HepG2 (cell line): ENCODE data around the gene CISH. TPM values are rescaled to one million over a fixed set of nuclear protein-coding genes. Genes with fewer than 3 reads are reported as not detected.

Experiments used
- CAMTA2 ChIP-seq: sonication (generic); formaldehyde crosslinking; IDR thresholded peaks from 2 replicates; pipeline ENCODE4 v1.4.0; 2020; ENCODE audit warnings: mild to moderate bottlenecking, missing genetic modification reagents, borderline replicate concordance
- CCDC6 ChIP-seq: sonication (generic); formaldehyde crosslinking; IDR thresholded peaks from 2 replicates; pipeline ENCODE4 v1.8.1; 2022; ENCODE audit warnings: mild to moderate bottlenecking, missing genetic modification reagents, moderate library complexity
- HNF4G ChIP-seq, 2 experiments: sonication (generic) in 1 of 2; formaldehyde crosslinking in 1 of 2; IDR thresholded peaks; 2 replicates each; pipeline versions ENCODE4 v1.4.0 to v1.6.1; 2011 to 2020; ENCODE audit warnings: borderline replicate concordance in 2 of 2, low read depth in 2 of 2, mild to moderate bottlenecking in 2 of 2, low read length in 1 of 2, missing genetic modification reagents in 1 of 2, moderate library complexity in 1 of 2
- HOXA7 ChIP-seq: sonication (generic); formaldehyde crosslinking; IDR thresholded peaks from 2 replicates; pipeline ENCODE4 v1.8.1; 2022; ENCODE audit warnings: mild to moderate bottlenecking, missing genetic modification reagents, moderate library complexity
- ISX ChIP-seq: sonication (generic); formaldehyde crosslinking; conservative IDR thresholded peaks from 2 replicates; pipeline ENCODE4 v1.5.0; 2020; ENCODE audit warnings: missing genetic modification reagents
- KLF16 ChIP-seq, 2 experiments: sonication (generic) in 1 of 2; formaldehyde crosslinking in 1 of 2; IDR thresholded peaks; 2 replicates each; pipeline versions ENCODE4 v1.6.1 to v1.8.0; 2016 to 2023; ENCODE audit warnings: missing genetic modification reagents in 2 of 2, missing compliant biosample characterization in 1 of 2
- MAF1 ChIP-seq: sonication (generic); formaldehyde crosslinking; IDR thresholded peaks from 2 replicates; pipeline ENCODE4 v1.5.0; 2020; ENCODE audit warnings: missing genetic modification reagents, borderline replicate concordance
- MATR3 ChIP-seq: sonication (generic); formaldehyde crosslinking; IDR thresholded peaks from 2 replicates; pipeline ENCODE4 v1.4.0; 2020; ENCODE audit warnings: missing genetic modification reagents
- RFX5 ChIP-seq: IDR thresholded peaks from 2 replicates; pipeline ENCODE4 v1.6.1; 2011; ENCODE audit warnings: low read depth, low read length, improper control_type of control experiment
- SNAPC5 ChIP-seq: sonication (generic); formaldehyde crosslinking; IDR thresholded peaks from 2 replicates; pipeline ENCODE4 v1.8.1; 2023; ENCODE audit warnings: mild to moderate bottlenecking, missing genetic modification reagents, borderline replicate concordance
- SP5 ChIP-seq: IDR thresholded peaks from 2 replicates; pipeline ENCODE4 v1.6.1; 2016; ENCODE audit warnings: low read depth, borderline replicate concordance
- SSRP1 ChIP-seq: IDR thresholded peaks from 2 replicates; pipeline ENCODE4 v1.6.1; 2016; ENCODE audit warnings: control low read depth
- STAG1 ChIP-seq: sonication (generic); formaldehyde crosslinking; IDR thresholded peaks from 2 replicates; pipeline ENCODE4 v1.4.0; 2020; ENCODE audit warnings: missing genetic modification reagents
- ZBED4 ChIP-seq: sonication (generic); formaldehyde crosslinking; IDR thresholded peaks from 2 replicates; pipeline ENCODE4 v1.4.0; 2020; ENCODE audit warnings: missing genetic modification reagents, borderline replicate concordance
- ZNF264 ChIP-seq: sonication (generic); formaldehyde crosslinking; IDR thresholded peaks from 2 replicates; pipeline ENCODE4 v1.4.0; 2020; ENCODE audit warnings: missing genetic modification reagents
- ZNF329 ChIP-seq: sonication (generic); formaldehyde crosslinking; IDR thresholded peaks from 2 replicates; pipeline ENCODE4 v1.9.0; 2021; ENCODE audit warnings: low read depth, mild to moderate bottlenecking, missing genetic modification reagents
- ZNF383 ChIP-seq: sonication (generic); formaldehyde crosslinking; IDR thresholded peaks from 2 replicates; pipeline ENCODE4 v1.4.0; 2020; ENCODE audit warnings: missing genetic modification reagents, mild to moderate bottlenecking, borderline replicate concordance
- ZNF740 ChIP-seq: sonication (generic); formaldehyde crosslinking; IDR thresholded peaks from 2 replicates; pipeline ENCODE4 v1.4.0; 2020; ENCODE audit warnings: missing genetic modification reagents
- ZNF780A ChIP-seq: sonication (generic); formaldehyde crosslinking; IDR thresholded peaks from 2 replicates; pipeline ENCODE4 v1.8.0; 2022; ENCODE audit warnings: mild to moderate bottlenecking, missing genetic modification reagents, moderate library complexity
- ZSCAN22 ChIP-seq: sonication (generic); formaldehyde crosslinking; IDR thresholded peaks from 2 replicates; pipeline ENCODE4 v1.4.0; 2020; ENCODE audit warnings: mild to moderate bottlenecking, missing genetic modification reagents
- polyA plus RNA-seq, 8 experiments: library from polyadenylated mRNA; depleted of rRNA in 3 of 8; stranded (reverse) in 7 of 8; unstranded in 1 of 8; fragments of >200 nt; fragmentation: Illumina TruSeq in 4 of 8; extraction: Trizol in 4 of 8; gene quantifications; 2 replicates each; pipeline versions ENCODE4 v1.2.1 to v1.2.3, GENCODE V29; 2011 to 2016; ENCODE audit warnings: low read depth in 4 of 8, missing spikeins in 1 of 8, mixed read lengths in 1 of 8; ENCODE audit not compliant: insufficient read depth in 1 of 8
- total RNA-seq, 5 experiments: library from RNA; depleted of rRNA; stranded (reverse); fragments of >200 nt; fragmentation: Illumina TruSeq; extraction: Trizol; gene quantifications; 2 replicates each; pipeline ENCODE4 v1.2.3, GENCODE V29; 2016; ENCODE audit warnings: low read depth in 1 of 5
- TF ChIP-seq, protein P1 (sequence below): sonication (generic); formaldehyde crosslinking; conservative IDR thresholded peaks from 2 replicates; pipeline ENCODE4 v1.4.0; 2020; ENCODE audit warnings: missing genetic modification reagents
- TF ChIP-seq, protein P2 (sequence below): sonication (generic); formaldehyde crosslinking; IDR thresholded peaks from 2 replicates; pipeline ENCODE4 v1.8.1; 2023; ENCODE audit warnings: mild to moderate bottlenecking, inconsistent platforms, moderate library complexity, missing genetic modification reagents, borderline replicate concordance

CISH gene
- total and polyA plus RNA-seq, 2 of the 13 experiments (the other 11 are each of a cell fraction or from before 2014, with no cell fraction given) = 0.91 to 1.5 TPM

GRCh38 chr3:50600841-50601591 lies 10.6 kb downstream of the CISH start (continued):
- TF ChIP-seq ZNF740 (peak; percentile 86; the same call in 1 of the 2 replicates), MAF1 (CRISPR knock-in tag) (0 out of 2 replicates have a peak, but pooled peaks have one; percentile 39), SSRP1 (no peak; the same call in 1 of the 2 replicates), CCDC6 (CRISPR knock-in tag) (peak; percentile 28; the same call in 1 of the 2 replicates), ZNF780A (CRISPR knock-in tag) (peak; percentile 92; the same call in 1 of the 2 replicates), ZNF329 (CRISPR knock-in tag) (0 out of 2 replicates have a peak, but pooled peaks have one; percentile 22), ZNF264 (CRISPR knock-in tag) (peak; percentile 86; the same call in 1 of the 2 replicates), ISX (CRISPR knock-in tag) (no peak), ZNF383 (no peak), ZBED4 (CRISPR knock-in tag) (peak; percentile 51; the same call in 1 of the 2 replicates), KLF16 (CRISPR knock-in tag; IDR thresholded peaks at IDR 0.05) (peak in 1 of 2 experiments; percentile 83; a peak in 2 of 4 replicates), ZSCAN22 (CRISPR knock-in tag) (no peak), HNF4G (IDR thresholded peaks at IDR 0.05; ENCODE audit: borderline replicate concordance, low read depth, low read length) (peak; percentile 9; the same call in 1 of the 2 replicates), HNF4G (CRISPR knock-in tag; IDR thresholded peaks at IDR 0.05; ENCODE audit: borderline replicate concordance, low read depth) (peak; percentile 80; the same call in 1 of the 2 replicates), STAG1 (CRISPR knock-in tag) (0 out of 2 replicates have a peak, but pooled peaks have one; percentile 27), MATR3 (CRISPR knock-in tag) (no peak), SP5 (CRISPR knock-in tag) (peak; percentile 80), HOXA7 (CRISPR knock-in tag) (no peak), CAMTA2 (CRISPR knock-in tag) (no peak), SNAPC5 (0 out of 2 replicates have a peak, but pooled peaks have one; percentile 33), RFX5 (no peak)
- TF ChIP-seq, protein P1, sequence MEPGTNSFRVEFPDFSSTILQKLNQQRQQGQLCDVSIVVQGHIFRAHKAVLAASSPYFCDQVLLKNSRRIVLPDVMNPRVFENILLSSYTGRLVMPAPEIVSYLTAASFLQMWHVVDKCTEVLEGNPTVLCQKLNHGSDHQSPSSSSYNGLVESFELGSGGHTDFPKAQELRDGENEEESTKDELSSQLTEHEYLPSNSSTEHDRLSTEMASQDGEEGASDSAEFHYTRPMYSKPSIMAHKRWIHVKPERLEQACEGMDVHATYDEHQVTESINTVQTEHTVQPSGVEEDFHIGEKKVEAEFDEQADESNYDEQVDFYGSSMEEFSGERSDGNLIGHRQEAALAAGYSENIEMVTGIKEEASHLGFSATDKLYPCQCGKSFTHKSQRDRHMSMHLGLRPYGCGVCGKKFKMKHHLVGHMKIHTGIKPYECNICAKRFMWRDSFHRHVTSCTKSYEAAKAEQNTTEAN (CRISPR knock-in tag) = 0 out of 2 replicates have a peak, but pooled peaks have one; percentile 56
- TF ChIP-seq, protein P2, sequence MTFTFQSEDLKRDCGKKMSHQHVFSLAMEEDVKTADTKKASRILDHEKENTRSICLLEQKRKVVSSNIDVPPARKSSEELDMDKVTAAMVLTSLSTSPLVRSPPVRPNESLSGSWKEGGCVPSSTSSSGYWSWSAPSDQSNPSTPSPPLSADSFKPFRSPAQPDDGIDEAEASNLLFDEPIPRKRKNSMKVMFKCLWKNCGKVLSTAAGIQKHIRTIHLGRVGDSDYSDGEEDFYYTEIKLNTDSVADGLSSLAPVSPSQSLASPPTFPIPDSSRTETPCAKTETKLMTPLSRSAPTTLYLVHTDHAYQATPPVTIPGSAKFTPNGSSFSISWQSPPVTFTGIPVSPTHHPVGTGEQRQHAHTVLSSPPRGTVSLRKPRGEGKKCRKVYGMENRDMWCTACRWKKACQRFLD = no peak
